NK-92 (cell line): ENCODE data around the gene PCED1B.
"Not testable (repeated sequence)": the region's sequence is repeated elsewhere in the genome, so short reads cannot be mapped to it uniquely, and the experiment has no call there.

Source experiments
- DNase-seq: peaks from one replicate; lab custom pipeline; 2025; ENCODE audit not compliant: unreplicated experiment; lab: John Stamatoyannopoulos, UW

Gene PCED1B, protein sequence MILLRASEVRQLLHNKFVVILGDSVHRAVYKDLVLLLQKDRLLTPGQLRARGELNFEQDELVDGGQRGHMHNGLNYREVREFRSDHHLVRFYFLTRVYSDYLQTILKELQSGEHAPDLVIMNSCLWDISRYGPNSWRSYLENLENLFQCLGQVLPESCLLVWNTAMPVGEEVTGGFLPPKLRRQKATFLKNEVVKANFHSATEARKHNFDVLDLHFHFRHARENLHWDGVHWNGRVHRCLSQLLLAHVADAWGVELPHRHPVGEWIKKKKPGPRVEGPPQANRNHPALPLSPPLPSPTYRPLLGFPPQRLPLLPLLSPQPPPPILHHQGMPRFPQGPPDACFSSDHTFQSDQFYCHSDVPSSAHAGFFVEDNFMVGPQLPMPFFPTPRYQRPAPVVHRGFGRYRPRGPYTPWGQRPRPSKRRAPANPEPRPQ

DNA sequence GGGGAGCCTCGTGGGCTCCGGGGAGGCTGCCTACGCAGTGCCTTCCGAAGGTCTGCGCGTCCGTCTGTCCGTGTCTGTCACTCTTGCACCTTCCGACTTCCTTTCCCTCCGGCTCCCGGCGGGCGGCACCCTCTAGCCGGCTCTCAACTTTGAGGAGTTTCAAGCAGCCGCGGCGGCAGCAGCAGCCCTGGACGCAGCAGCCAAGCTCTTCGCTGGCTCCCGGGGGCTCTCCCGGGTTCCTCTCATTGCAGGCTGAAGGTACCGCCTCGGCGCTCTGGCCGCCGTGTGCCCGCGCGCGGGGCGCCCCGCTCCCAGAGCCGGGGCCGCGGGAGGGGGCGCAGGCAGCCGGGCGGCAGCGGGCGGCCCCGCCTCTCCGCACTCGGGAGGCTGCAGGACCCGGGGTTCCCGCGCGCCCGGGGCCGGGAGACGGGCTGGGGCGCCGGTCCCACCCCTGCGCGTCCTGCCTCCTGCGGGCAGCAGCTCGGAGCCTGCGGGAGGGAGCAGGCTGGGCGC is at the start of gene PCED1B, which contains the start of gene AMIGO2:
Gene PCED1B, plus strand, starts transcription at position 154 of the 513 bp plus-strand sequence. CDS start 155,443 bp downstream, outside the sequence.
Gene AMIGO2, minus strand, starts transcription at position 492 of the 513 bp plus-strand sequence. CDS start 957 bp downstream, outside the sequence.
- DNase-seq = no peak

DNA sequence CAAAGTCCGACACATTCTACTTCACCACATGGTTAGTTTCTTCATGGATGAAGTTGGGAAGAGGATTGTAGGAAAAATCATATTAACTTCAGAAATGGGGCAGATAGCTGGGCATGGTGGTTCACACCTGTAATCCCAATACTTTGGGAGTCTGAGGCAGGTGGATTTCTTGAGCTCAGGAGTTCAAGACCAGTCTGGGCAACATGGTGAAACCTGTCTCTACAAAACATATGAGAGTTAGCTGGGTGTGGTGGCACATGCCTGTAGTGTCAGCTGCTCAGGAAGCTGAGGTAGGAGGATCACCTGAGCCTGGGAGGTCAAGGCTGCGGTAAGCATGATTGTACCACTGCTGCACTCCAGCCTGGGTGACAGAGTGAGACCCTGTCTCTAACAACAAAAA is 49.5 kb upstream of the PCED1B start:
- no peak for DNase-seq

DNA sequence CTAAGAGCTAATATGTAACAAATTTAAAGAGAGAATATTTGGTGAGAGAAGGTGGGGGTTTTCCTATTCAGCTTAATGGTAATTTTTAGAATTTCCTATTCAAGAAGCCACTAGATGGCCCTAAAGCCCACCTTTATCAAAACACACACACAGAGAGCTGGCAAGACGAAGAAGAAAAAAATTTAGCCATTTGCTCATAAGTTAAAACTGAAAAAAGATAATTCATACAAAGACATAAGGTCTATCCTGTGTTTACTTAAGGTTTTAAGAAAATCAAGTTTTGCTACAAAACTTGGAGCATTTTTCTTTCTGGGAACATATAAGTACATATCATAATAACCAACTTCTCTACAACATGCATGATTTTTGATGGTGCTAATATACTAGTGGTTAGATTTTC is 46.8 kb upstream of the PCED1B start:
- no peak for DNase-seq

DNA sequence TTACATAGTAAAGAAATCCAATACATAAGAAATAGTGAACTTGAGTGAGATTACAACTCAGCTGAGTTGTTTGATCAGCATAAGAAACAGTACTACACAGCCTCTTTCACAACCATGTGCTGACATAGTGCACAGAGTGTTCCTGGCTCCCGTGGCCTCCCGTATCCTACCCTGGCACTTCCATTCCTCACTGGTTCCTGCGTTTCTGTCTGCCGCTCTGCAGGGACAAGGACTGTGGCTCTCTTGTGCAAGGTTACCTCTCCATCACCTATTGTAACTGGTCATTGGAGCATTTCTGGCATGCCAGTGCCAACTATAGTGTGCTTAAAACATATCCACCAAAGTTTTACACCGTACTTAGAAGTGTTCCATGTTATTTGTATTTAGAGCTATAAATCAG is 46.3 kb upstream of the PCED1B start:
- no peak for DNase-seq

DNA sequence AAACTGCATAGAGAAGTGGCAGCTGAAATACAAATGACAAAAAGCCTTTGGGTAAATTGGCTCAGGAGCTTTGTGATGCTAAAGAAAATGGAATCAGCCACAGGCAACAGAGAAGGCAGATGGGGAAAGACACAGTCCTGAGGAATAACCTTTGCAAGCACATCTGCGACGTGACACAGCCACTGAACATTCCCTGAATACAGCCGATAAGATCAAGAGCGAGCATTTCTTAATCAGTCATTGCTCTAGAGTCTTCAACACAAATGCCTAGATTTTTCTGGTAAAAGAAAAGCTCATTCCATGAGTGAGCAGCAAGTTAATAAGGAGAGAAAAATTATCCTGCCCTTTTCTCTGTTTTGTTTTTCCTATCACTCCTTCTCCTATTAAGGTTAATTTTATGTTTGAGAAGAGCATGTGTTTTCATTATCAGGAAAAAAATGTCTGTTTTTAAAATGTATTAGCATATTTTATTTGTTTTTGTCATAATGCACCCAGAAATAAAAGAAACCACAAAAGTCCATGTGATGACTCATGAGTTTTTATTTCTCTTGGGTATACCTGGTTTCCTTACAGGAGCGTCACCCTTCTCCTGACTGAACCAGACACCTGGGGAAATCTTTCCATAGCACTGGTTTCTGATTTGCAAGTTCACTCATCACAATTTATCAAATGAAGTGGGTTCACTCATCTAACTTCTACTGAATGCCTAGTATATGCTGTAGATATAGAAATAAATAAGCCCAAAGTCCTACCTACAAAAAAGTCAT is 45.4 kb upstream of the PCED1B start:
- DNase-seq = no peak

DNA sequence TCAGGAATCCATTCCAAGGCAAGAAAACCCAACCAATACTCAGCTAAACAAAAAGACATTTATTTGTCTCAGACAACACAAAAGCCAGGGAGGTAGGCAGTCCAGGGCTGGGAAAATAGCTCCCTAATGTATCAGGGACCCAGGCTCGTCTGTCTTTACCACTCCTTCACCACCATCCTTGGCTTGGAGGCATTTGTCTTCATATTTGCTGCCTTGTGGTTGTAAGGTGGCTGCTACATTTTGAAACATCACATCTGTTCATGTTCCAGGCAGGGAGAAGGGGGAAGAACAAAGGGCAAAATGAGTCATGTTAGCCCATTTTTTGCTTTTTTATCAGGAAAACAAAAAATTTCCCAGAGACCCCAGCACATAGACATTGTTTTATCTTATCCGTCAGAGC is 44.8 kb upstream of the PCED1B start:
- DNase-seq = no peak

DNA sequence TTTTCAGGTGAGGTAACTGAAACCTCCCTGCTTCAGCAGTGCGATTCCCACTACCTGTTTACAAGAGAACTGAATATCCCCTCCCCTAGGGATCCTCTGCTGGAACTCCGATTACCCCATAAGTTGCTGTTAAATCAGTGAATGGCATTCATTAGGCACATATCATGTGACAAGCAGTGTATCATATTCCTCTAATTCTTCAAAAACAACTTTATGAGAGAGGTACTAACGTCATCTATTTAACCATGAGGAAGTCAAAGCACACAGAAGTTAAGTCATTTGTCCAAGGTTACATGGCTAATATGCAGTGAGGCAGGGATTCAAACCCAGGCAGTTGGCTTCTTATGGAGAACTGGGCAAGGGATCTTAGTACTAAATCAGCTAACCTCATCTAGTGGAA is 43.9 kb upstream of the PCED1B start:
- no peak for DNase-seq

DNA sequence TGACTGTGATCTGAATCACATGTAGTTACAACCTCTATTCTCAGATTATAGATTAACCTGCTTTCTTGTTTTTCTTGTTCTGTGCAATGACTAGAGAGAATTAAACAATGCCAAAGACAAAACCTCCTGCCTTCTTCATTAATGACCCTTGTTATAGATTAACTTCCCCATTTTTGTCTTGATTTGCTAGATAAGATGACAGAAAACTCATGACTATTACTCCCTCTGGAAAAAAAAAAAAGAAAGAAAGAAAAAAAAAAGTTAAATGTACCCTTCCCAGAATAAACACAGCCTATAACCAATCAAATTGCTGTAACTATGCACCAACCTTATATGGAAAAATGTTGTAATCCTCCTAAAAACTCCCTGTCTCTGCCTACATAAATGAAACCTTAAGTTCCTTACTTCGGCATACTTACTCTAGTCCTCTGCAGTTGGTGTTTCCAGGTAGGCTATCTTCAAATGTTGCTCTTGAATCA is 41.1 kb upstream of the PCED1B start:
- DNase-seq = no peak

DNA sequence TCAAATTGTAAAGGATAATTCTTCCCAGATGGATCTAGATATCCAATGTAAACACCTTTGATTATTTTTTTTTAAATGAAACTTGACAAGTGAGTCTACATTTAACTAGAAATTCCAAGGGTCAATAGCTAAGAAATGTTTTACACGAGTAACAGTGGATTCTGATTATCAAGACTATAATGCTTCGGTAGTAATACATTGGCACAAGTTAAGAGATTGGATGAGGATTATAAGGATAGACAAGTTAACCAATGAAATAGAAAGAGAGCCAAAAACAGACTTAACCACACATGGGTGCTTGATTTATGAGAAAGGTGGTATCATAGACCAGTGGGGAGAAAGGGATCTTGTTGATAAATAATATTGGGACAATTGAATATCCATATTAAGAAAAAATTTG is 40.3 kb upstream of the PCED1B start:
- no peak for DNase-seq

DNA sequence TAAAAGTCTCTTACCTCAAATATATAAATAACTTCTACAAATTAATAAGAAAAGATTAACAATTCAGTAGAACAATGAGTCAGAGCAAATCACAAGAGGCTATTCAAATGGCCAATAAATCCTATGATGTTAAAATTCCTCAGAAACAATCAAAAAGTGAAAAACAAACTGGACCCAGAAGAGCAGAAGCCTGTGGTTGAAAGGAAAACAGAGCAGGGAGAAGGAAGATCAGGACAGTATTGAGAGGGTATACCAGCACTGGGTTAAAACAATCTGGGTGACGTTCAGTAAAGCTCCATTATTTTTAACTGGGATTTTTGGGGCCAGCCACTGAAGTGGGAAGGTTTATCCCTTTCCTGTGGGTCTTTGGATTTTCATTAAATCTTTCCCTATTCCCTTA is 39.7 kb upstream of the PCED1B start:
- DNase-seq = no peak

DNA sequence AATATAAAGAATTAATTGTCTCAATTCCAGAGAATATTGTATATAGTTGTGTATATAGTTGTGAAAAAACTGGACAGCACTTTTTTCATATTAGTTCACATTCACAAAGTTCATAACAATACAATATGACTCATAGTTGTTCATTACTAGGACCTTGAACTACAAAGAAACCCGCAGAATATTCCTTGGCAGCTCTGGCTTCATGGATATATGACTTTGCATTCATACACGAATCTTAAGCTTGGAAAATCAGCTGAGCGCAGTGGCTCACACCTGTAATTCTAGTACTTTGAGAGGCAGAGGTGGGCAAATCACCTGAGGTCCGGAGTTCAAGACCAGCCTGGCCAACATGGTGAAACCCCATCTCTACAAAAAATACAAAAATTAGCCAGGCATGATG is 38.1 kb upstream of the PCED1B start:
- DNase-seq = no peak

DNA sequence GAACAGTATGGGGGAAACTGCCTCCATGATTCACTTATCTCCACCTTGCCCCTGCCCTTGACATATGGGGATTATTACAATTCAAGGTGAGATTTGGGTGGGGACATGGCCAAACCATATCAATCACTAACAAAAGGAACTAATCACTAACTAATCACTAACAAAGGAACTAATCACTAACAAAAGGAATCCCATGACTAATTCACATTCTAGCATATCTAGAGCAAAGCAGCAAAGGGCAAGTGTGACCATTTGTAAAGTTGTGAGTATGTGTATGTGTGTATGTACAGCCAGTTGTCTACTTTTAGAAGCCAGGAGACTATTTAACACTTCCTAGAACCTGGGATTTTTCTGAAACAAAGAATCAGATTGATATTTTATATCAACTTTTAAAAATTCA is 30.9 kb upstream of the PCED1B start:
- no peak for DNase-seq

DNA sequence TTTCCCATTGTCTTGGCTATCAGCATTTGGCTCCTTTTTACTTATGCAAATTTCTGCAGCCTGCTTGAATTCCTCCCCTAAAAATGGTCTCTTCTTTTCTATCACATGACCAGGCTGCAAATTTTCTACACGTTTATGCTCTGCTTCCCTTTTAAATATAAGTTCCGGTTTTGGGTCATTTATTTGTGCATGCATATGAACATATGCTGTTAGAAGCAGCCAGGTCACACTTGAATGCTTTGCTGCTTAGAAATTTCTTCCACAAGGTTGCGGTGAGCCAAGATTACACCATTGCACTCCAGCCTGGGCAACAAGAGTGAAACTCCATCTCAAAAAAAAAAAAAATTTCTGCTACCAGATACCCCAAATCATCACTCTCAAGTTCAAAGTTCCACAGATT is 28.1 kb upstream of the PCED1B start:
- DNase-seq = not testable (repeated sequence)

DNA sequence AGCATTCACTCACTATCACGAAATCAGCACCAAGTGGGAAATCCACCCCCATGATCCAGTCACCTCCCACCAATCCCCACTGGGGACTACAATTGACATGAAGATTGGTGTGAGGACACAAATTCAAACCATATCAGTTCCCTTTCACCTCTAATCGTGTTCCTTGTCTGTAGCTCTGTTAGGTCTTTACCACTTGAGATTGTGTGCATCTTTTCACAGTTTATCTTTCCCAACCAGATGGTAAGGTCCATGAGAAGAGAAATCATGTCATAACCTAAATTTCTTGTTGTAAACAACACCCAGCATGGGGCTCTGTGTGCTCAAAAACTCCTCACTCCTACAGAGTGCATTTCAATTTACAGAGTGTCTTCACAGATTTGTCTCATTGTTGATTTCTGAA is 27.1 kb upstream of the PCED1B start:
- DNase-seq = no peak

DNA sequence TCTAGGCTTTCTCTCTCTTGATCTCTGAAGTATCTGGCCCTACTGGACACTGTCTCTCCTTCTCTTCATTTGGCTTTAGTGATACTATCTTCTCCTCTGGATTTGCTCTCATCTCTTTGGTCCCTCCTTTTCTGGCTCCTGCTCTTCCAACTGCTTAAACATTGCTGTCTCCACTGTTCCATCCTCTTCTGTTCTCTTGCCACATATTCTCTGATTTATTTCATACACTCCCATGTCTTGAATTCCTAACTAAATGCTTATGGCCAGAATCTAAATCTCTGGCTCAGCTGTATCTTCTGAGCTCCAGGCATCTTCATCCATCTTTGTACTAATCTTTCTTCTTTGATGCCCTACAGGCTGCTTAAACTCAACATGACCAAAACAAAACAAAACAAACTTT is 25.5 kb upstream of the PCED1B start:
- DNase-seq = no peak

DNA sequence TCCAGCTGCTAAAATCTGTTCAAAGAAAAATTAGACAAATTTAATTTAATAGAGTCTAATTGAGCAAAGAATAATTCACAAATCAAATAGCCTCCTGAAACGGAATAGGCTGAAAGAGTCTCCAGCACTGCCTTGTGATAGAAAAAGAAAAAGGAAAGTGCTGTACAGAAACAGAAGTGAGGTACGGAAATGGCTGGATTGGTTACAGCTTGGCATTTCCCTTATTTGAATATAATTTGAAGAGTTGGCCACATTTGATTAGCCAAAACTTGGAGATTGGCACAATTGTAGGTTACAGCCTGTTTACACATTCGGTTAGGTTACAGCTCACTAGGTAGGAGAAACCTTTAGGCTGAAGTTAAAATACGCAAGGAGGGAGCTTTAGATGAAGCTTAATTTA is 24.8 kb upstream of the PCED1B start:
- DNase-seq = no peak

DNA sequence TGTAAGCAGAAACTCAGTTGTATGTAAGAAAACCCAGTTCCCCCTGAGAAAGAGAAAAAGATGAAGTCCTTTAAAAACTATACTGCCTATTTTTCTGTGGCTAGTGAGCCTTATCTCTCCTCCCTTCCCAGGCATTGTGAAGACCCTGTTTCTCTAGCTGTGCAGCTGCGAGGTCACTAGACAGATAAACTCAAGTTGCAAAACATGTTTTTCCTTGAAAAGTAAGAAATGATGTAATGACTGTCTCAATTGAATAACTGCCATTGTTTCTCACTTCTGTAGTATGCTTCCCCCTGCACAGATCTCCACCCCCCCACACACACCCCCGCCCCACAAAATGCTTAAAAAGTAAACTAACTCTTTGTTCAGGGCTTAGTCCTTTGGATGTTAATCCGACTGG is 23.6 kb upstream of the PCED1B start:
- DNase-seq = not testable (repeated sequence)

DNA sequence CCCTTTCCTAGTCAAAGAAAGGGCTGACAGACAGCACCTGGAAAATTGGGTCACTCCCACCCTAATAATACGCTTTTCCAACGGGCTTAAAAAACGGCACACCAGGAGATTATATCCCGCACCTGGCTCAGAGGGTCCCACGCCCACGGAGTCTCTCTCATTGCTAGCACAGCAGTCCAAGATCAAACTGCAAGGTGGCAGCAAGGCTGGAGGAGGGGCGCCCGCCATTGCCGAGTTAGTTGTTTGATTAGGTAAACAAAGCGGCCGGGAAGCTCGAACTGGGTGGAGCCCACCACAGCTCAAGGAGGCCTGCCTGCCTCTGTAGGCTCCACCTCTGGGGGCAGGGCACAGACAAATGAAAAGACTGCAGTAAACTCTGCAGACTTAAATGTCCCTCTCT is 22.5 kb upstream of the PCED1B start:
- not testable (repeated sequence) for DNase-seq

DNA sequence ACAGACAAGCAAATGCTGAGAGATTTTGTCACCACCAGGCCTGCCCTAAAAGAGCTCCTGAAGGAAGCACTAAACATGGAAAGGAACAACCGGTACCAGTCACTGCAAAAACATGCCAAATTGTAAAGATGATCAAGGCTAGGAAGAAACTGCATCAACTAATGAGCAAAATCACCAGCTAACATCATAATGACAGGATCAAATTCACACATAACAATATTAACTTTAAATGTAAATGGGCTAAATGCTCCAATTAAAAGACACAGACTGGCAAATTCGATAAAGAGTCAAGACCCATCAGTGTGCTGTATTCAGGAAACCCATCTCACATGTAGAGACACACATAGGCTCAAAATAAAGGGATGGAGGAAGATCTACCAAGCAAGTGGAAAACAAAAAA is 20.8 kb upstream of the PCED1B start:
- not testable (repeated sequence) for DNase-seq

DNA sequence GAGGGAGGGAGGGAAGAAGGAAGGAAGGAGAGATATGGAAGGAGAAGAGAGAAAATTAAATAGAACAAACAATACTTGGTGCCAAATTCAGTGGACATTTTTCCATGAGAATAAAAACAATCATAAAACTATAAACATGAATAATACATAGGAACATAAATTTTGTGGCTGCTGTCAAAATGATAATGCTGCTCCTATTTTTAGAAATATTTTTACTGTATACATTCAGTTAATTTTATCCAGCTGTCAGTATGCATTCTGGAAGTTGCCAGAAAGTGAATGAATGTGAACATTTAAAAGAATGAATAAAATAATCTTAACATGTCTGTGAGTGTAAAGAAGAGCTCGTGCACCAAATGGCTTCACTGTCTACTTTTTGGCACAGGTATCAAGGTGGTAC is 13.9 kb upstream of the PCED1B start:
- DNase-seq = no peak

DNA sequence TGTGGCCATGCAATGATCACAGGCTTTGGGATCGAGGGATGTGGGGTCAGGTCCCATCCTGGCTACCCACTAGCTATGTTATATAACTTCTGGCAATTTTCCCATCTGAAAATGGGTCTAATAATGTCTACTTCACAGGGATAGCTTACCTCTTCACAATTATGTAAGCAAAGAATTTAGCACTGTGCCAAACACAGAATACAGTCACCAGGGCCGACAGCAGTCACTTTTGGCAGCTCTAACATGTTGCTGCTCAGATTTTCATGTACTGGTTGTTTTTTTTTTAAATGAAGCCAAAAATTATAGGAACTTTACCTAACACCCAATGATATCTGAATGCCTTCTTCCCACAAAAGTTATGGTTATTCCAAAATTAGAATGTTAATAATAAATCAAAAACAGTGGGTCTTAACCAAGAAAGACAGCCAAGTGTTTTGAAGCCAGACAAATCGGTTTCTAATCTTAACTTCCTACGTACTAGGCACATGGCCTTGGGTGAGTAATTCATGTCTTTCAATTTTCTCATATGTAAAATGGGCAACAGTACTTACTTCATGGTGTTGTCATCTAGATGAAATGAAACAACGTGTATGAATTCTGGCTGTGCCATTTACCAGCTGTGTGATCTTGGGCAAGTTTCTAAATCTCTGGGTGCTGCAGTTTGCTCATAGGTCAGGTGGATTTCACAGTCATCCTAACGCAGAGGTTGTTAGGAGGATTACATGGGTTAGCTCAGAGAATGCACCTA is 13.0 kb upstream of the PCED1B start:
- DNase-seq = no peak
